Epithelial cell of esophagus (primary cell): ENCODE measurements around the gene RBBP8NL.

Experiments
- DNase-seq: peaks from one replicate; pipeline ENCODE4 v3.0.0; 2010; ENCODE audit warnings: low read depth
- H3K4me3 ChIP-seq: 2 replicates; pipeline ENCODE4 v1.5.1; 2011; ENCODE audit warnings: mild to moderate bottlenecking, low read length, control low read depth
- TF ChIP-seq, protein P1 (sequence below): IDR thresholded peaks from 2 replicates; pipeline ENCODE4 v1.5.1; 2011; ENCODE audit warnings: low read depth, mild to moderate bottlenecking, low read length, control low read depth, inconsistent platforms; ENCODE audit not compliant: insufficient read depth; ENCODE audit errors: missing control alignments

RBBP8NL gene

DNA sequence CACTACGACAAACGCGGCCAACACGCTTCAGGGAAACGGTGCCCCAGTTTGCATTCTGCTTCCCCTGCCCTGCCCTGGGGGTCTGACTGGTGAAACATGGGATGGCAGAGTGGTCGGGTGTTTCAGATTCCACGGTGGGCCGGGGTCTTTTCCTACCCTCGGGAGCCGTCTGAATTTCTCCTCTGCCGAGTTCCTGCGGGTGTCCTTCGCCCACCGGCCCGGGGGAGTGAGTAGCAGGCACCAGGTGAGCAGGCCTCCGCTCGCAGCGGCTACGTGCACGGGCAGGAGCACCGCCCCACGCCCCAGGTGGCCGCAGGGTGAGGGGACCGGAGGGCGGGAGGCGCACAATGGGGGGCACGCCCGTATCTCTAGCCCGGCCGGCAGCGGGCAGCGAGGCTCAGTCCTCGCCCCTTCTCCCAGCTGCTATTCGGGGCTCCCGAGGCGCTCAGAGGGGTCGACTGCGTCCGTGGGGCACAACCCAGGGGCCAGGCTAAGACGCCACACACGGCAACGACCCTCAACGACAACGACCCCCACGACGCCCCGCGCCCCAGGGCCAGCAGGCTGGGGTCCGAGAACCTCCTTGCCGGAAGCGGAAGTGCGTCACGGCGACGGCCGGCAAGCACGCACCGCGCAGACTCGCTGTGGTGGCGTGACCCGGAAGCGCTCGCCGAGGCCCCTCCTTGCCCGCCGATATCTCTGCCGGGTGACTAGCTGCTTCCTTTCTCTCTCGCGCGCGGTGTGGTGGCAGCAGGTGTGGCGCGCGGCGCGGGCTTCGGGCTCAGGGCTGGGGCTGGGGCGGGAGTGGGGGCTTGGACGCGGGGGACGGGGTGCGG is 40.7 kb downstream of the RBBP8NL start, which contains the start of gene RPS21:
Gene RPS21 (plus strand): TSS at position 721 of the 836 bp plus-strand sequence. CDS start 236 bp downstream, outside the sequence.
- DNase-seq, result peak; percentile 95
- TF ChIP-seq, protein P1, sequence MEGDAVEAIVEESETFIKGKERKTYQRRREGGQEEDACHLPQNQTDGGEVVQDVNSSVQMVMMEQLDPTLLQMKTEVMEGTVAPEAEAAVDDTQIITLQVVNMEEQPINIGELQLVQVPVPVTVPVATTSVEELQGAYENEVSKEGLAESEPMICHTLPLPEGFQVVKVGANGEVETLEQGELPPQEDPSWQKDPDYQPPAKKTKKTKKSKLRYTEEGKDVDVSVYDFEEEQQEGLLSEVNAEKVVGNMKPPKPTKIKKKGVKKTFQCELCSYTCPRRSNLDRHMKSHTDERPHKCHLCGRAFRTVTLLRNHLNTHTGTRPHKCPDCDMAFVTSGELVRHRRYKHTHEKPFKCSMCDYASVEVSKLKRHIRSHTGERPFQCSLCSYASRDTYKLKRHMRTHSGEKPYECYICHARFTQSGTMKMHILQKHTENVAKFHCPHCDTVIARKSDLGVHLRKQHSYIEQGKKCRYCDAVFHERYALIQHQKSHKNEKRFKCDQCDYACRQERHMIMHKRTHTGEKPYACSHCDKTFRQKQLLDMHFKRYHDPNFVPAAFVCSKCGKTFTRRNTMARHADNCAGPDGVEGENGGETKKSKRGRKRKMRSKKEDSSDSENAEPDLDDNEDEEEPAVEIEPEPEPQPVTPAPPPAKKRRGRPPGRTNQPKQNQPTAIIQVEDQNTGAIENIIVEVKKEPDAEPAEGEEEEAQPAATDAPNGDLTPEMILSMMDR, result no peak

DNA sequence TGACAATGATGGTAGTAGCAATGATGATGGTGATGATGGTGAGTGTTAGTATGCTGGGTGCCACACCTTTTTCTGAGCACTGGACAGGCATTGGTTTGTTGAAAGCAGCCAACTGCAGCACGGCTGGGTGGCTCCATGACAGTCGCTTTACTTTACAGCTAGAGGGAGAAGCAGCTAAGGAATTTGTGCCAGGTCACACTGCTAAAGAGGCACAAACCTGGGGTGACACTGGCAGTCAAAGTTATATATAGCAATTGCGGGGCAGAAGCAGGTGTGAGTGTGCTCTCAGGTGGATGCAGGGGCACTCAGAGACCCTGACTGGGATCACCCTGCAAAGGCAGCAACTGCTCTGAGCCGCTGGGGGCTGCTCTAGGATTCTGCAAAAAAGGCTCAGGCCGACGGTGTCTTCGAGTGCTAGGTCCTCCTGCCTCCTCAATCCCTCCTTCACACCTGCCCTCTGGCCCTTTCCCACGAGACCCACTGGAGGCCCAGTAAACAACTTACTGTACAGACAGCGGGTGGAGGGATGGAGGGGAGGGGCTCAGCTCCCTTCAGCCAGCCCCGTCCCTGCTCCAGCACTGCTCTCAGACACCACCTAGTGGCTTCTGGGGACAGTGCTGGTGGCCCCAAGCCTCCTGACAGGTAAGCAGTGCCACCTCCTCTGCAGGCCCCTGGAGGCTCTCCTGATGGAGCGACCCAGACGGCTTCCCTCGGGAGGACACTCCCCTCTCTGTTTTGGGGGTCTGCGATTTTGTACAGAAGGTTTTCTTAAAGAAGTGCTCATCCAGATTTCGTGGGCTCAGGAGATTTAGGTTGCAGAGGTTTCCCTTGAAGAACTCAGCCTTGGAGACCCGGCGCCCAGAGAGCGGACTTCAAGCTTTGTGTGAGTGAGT is 44.8 kb downstream of the RBBP8NL start:
- TF ChIP-seq, protein P1, result peak; percentile 96
- no peak overlapping the region for H3K4me3 ChIP-seq
- DNase-seq, result peak; percentile 88

More for the DNA sequence above, 40.7 kb downstream of the RBBP8NL start, which contains the start of gene RPS21:
- H3K4me3 ChIP-seq, result peak within 1 kb of the TSS; percentile 98

DNA sequence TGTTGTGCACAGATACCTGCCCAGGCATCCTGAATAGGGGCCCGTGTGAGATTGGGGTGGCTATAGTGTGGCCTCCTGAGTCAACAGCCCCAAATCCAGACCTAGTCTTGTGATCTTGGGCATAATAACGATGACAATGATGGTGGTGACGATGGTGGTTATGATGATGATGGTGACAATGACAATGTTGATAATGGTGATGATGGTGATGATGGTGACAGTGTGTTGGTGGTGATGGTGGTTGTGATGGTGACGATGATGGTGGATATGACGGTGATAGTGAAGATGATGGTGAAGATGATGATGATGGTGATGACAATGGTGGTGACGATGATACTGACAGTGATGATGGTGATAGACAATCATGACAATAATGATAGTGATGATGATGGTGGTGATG is 45.5 kb downstream of the RBBP8NL start:
- TF ChIP-seq, protein P1, result no peak
- no peak for DNase-seq
- no peak overlapping the region for H3K4me3 ChIP-seq

DNA sequence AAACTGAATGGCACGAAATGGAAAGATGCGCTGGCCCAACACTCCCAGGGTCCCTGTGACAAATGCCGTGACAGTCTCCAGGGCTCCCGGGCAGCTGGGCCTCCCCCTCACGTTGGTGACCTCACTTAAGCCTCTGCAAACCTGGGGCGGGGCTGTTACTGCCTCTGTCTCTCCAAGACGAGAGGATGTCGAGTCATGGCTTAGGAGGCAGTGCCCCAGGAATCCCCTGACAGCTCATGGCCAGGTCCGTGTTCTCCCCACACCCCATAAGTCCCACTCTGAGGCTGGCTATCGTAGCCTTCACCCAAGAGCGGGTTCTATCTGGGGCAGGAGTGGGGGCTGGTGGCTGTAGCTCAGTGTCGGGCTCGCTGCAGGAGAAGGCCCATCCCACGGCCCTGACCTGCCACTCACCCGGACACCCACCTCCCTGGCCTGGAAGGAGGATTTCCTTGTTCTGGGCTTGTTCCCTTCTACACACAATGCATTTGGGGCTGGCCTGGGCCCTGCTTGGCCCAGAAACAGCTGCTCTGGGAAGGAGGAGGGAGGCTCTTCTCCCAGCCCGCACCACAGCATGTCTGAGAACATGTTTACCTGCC is 46.0 kb downstream of the RBBP8NL start:
- peak; percentile 86 for DNase-seq
- TF ChIP-seq, protein P1, result no peak
- H3K4me3 ChIP-seq, result no peak overlapping the region

DNA sequence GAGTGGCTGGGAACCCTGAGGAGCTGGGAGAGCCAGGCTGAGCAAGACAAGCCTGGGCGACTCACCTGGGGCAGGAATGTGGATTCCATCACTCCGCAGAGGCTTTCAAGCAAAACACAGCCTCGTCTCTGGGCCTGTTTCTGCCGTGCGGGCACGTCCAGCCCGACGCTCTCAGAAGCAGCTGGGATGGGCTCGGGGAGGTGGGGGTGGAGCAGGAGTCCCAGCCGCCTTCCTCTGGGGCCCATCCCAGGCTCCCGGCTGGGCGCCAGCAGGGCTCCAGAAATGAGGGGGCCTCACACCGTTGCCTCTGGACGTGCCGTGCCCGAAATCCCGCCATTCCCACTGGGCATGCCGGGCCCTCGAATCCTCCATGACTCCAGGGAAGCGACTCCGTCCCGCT is 49.1 kb downstream of the RBBP8NL start:
- TF ChIP-seq, protein P1, result no peak
- DNase-seq, result peak; percentile 99
- H3K4me3 ChIP-seq, result peak overlapping the region; percentile 40

DNA sequence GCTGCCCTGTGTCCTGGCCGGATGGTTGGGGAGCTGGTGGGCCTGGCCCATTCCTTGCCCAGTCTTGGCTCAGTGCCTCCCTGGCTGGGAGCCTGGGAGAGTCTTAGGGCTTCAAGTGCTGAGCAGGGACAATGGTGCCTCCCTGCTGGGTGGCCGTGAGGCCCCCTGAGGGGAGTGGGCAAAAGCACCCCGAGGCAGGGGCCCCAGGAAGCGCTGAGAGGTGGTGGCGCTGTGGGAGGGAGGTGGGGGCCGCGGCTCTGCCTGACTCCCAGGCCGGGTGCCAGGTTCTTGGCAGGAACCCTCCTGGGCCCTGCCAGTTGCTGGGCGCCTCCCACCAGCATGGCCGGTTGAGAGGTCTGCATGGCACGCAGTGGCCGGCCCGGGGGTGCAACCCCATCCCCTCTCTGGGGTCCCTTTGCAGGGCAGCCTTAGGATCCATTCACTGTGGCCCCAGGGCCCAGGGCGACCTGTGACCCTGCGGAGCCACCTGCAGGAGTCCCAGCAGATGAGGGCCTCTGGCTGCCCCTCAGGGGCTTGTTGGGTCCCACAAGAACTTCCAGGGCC is 49.6 kb downstream of the RBBP8NL start:
- TF ChIP-seq, protein P1, result no peak
- peak overlapping the region; percentile 40 for H3K4me3 ChIP-seq
- DNase-seq, result no peak
